HCT116 (cell line): ENCODE measurements around the gene TH. TPM values are rescaled to one million over a fixed set of nuclear protein-coding genes. Genes with fewer than 3 reads are reported as not detected.

Experiments
- ATAC-seq: fragments of 200-7000 bp; cut with Tn5 transposase; 2 replicates; pipeline ENCODE4 v1.9.1; 2020; ENCODE audit warnings: mild to moderate bottlenecking, moderate library complexity
- BruUV-seq: library from RNA; stranded (reverse); fragments of 400-500 nt; replicated peaks from 2 replicates; lab custom pipeline; 2021; lab: Mats Ljungman, UMichigan
- CTCF ChIA-PET: fragments of 300-600 bp; sonication (Branson Sonifier 250); formaldehyde crosslinking; loops from one replicate; lab custom pipeline; 2021; ENCODE audit warnings: antibody characterized with exemption; lab: Charles Lee
- POLR2A ChIA-PET: fragments of 300-600, 350-600 bp; sonication (Branson Sonifier 250); formaldehyde crosslinking; loops from one replicate; lab custom pipeline; 2021; ENCODE audit warnings: antibody characterized with exemption; lab: Charles Lee
- RAD21 ChIA-PET, 2 experiments: fragments of 300-600 bp; sonication (Branson Sonifier 250); formaldehyde crosslinking; loops; one replicate each; lab custom pipeline; 2023; ENCODE audit warnings: low total read pairs in 2 of 2; ENCODE audit not compliant: uncharacterized antibody in 2 of 2, unreplicated experiment in 2 of 2, low non-redundant PET in 1 of 2; lab: Charles Lee
- DNase-seq: peaks from one replicate; pipeline ENCODE4 v3.0.0-alpha.2; 2010; ENCODE audit warnings: low read depth, low spot score
- H2AFZ ChIP-seq: fragments of 200-600 bp; shearing (Covaris generic), sonication (generic); 2 replicates; pipeline ENCODE4 v1.6.1; 2017; ENCODE audit warnings: low read depth, mixed run types, mixed read lengths, antibody characterized with exemption, low read length; ENCODE audit not compliant: poor library complexity, severe bottlenecking
- H3K27ac ChIP-seq: 2 replicates; pipeline ENCODE4 v1.5.1; 2012; ENCODE audit warnings: low read depth, low read length
- H3K27me3 ChIP-seq: fragments of 200-600 bp; sonication (generic); 2 replicates; pipeline ENCODE4 v1.6.1; 2016; ENCODE audit warnings: mixed run types, low read length, mixed read lengths; ENCODE audit not compliant: insufficient read depth
- H3K36me3 ChIP-seq, 2 experiments: fragments of 200-500 bp in 1 of 2; fragments of 200-600 bp in 1 of 2; sonication (Bioruptor generic) in 1 of 2; sonication (generic) in 1 of 2; 2 replicates each; pipeline versions ENCODE4 v1.5.1 to v1.6.1; 2014 to 2016; ENCODE audit warnings: low read length in 2 of 2, inconsistent platforms in 1 of 2, mixed read lengths in 1 of 2, mixed run types in 1 of 2; ENCODE audit not compliant: insufficient read depth in 2 of 2, control insufficient read depth in 1 of 2
- H3K4me1 ChIP-seq, 2 experiments: fragments of 200-600 bp in 1 of 2; sonication (generic) in 1 of 2; 2 replicates each; pipeline versions ENCODE4 v1.5.1 to v1.6.1; 2012 to 2017; ENCODE audit warnings: low read length in 2 of 2, inconsistent platforms in 1 of 2, mild to moderate bottlenecking in 1 of 2, mixed read lengths in 1 of 2, mixed run types in 1 of 2, moderate library complexity in 1 of 2; ENCODE audit not compliant: insufficient read depth in 2 of 2, control insufficient read depth in 1 of 2
- H3K4me2 ChIP-seq: fragments of 200-600 bp; sonication (generic); 2 replicates; pipeline ENCODE4 v1.6.1; 2017; ENCODE audit warnings: mixed run types, low read length, mixed read lengths
- H3K4me3 ChIP-seq, 2 experiments: fragments of 200-600 bp in 1 of 2; sonication (generic) in 1 of 2; replicated peaks in 1 of 2; 2 replicates each; pipeline ENCODE4 v1.5.1; 2011 to 2016; ENCODE audit warnings: low read length in 2 of 2, control low read depth in 1 of 2, low read depth in 1 of 2, mild to moderate bottlenecking in 1 of 2, mixed read lengths in 1 of 2, mixed run types in 1 of 2
- H3K79me2 ChIP-seq: fragments of 200-600 bp; sonication (generic); 2 replicates; pipeline ENCODE4 v1.6.1; 2017; ENCODE audit warnings: mild to moderate bottlenecking, mixed run types, low read length, moderate library complexity, mixed read lengths; ENCODE audit not compliant: insufficient read depth
- H3K9ac ChIP-seq: fragments of 200-600 bp; sonication (generic); 2 replicates; pipeline ENCODE4 v1.6.1; 2016; ENCODE audit warnings: low read length, mixed read lengths
- H3K9me2 ChIP-seq: fragments of 200-600 bp; sonication (generic), shearing (Covaris generic); 2 replicates; pipeline ENCODE4 v1.6.1; 2017; ENCODE audit warnings: mixed run types, mild to moderate bottlenecking, moderate library complexity; ENCODE audit not compliant: insufficient read depth
- H3K9me3 ChIP-seq, 2 experiments: fragments of 200-500 bp in 1 of 2; fragments of 200-600 bp in 1 of 2; sonication (Bioruptor generic) in 1 of 2; sonication (generic) in 1 of 2; 2 replicates each; pipeline ENCODE4 v1.6.1; 2014 to 2017; ENCODE audit warnings: low read length in 2 of 2, mixed read lengths in 2 of 2, inconsistent platforms in 1 of 2, low read depth in 1 of 2, mild to moderate bottlenecking in 1 of 2, mixed run types in 1 of 2, moderate library complexity in 1 of 2; ENCODE audit not compliant: control insufficient read depth in 1 of 2, insufficient read depth in 1 of 2
- H4K20me1 ChIP-seq: fragments of 200-600 bp; sonication (generic), shearing (Covaris generic); 2 replicates; pipeline ENCODE4 v1.6.1; 2017; ENCODE audit warnings: mixed run types, mild to moderate bottlenecking, moderate library complexity; ENCODE audit not compliant: insufficient read depth
- EZH2 ChIP-seq: fragments of 200-600 bp; sonication (generic); IDR thresholded peaks from 2 replicates; pipeline ENCODE4 v1.6.1; 2017; ENCODE audit warnings: antibody characterized with exemption, mixed run types
- EZH2phosphoT487 ChIP-seq: fragments of 200-600 bp; IDR thresholded peaks from 2 replicates; pipeline ENCODE4 v1.6.1; 2018; ENCODE audit warnings: antibody characterized with exemption, borderline replicate concordance
- FOSL1 ChIP-seq: IDR thresholded peaks from 2 replicates; pipeline ENCODE4 v1.6.1; 2012; ENCODE audit warnings: low read depth
- POLR2A ChIP-seq: IDR thresholded peaks from 2 replicates; pipeline ENCODE4 v1.7.0; 2011; ENCODE audit warnings: borderline replicate concordance; ENCODE audit not compliant: insufficient read depth, insufficient read length; ENCODE audit errors: extremely low read depth
- POLR2AphosphoS5 ChIP-seq: IDR thresholded peaks from 2 replicates; pipeline ENCODE4 v1.6.1; 2011; ENCODE audit warnings: mild to moderate bottlenecking, low read depth, low read length, moderate library complexity
- RAD21 ChIP-seq: IDR thresholded peaks from 2 replicates; pipeline ENCODE4 v1.6.1; 2012; ENCODE audit warnings: low read depth, mild to moderate bottlenecking
- SP1 ChIP-seq: IDR thresholded peaks from 2 replicates; pipeline ENCODE4 v1.6.1; 2012; ENCODE audit warnings: low read depth
- SRF ChIP-seq: IDR thresholded peaks from 2 replicates; pipeline ENCODE4 v1.6.1; 2012; ENCODE audit warnings: low read depth
- YY1 ChIP-seq: IDR thresholded peaks from 2 replicates; pipeline ENCODE4 v1.6.1; 2011; ENCODE audit warnings: low read length, low read depth, moderate library complexity, mild to moderate bottlenecking; ENCODE audit not compliant: insufficient replicate concordance; ENCODE audit errors: extremely low read depth
- ZFX ChIP-seq: fragments of 450-650 bp; IDR thresholded peaks from 2 replicates; pipeline ENCODE4 v1.6.1; 2017
- ZNF274 ChIP-seq: fragments of 200-500 bp; sonication (Bioruptor generic); IDR thresholded peaks from 2 replicates; pipeline ENCODE4 v1.6.1; 2014; ENCODE audit warnings: mild to moderate bottlenecking, low read depth, low read length, inconsistent platforms
- intact Hi-C: fragments of 100-400 bp; cut with micrococcal nuclease; formaldehyde crosslinking; loops from 2 replicates; pipeline ENCODE4 v1.10.0; 2022
- total RNA-seq: library from RNA; stranded (reverse); gene quantifications from one replicate; pipeline ENCODE4 v1.2.1, GENCODE V29; 2021; ENCODE audit not compliant: unreplicated experiment
- TF ChIP-seq, protein P1 (sequence below): IDR thresholded peaks from 2 replicates; pipeline ENCODE4 v1.6.1; 2012; ENCODE audit warnings: low read depth
- TF ChIP-seq, protein P2 (sequence below): IDR thresholded peaks from 2 replicates; pipeline ENCODE4 v1.6.1; 2011; ENCODE audit warnings: mild to moderate bottlenecking, low read length, moderate library complexity; ENCODE audit not compliant: insufficient replicate concordance; ENCODE audit errors: extremely low read depth

TH gene
- total RNA-seq, 1 experiment from 2014 or later, result not detected

GRCh38 chr11:2132874-2133240 is 38.8 kb downstream of the TH start:
- intact Hi-C loops, result no loop called here
- CTCF ChIA-PET, result no interaction called here
- H3K79me2 ChIP-seq, result no peaks in the 10 kb centered on the region
- ATAC-seq (no peak), DNase-seq (no peak)
- H3K4me2 ChIP-seq, result no peak overlapping the region
- no peaks in the 10 kb centered on the region for H3K9me3 ChIP-seq
- POLR2A ChIA-PET, result no interaction called here
- no peaks in the 10 kb centered on the region for H4K20me1 ChIP-seq
- RAD21 ChIA-PET, result no interaction called here
- H3K27me3 ChIP-seq, result no peaks in the 10 kb centered on the region
- H3K4me3 ChIP-seq, result no peak overlapping the region
- no peak overlapping the region for H3K27ac ChIP-seq
- no peak overlapping the region for H3K9ac ChIP-seq
- TF ChIP-seq SP1 (no peak), ZNF274 (no peak), EZH2phosphoT487 (no peak), FOSL1 (no peak), SRF (no peak), YY1 (no peak), ZFX (no peak), POLR2A (no peak), RAD21 (no peak), POLR2AphosphoS5 (no peak), EZH2 (no peak)
- TF ChIP-seq, protein P1, sequence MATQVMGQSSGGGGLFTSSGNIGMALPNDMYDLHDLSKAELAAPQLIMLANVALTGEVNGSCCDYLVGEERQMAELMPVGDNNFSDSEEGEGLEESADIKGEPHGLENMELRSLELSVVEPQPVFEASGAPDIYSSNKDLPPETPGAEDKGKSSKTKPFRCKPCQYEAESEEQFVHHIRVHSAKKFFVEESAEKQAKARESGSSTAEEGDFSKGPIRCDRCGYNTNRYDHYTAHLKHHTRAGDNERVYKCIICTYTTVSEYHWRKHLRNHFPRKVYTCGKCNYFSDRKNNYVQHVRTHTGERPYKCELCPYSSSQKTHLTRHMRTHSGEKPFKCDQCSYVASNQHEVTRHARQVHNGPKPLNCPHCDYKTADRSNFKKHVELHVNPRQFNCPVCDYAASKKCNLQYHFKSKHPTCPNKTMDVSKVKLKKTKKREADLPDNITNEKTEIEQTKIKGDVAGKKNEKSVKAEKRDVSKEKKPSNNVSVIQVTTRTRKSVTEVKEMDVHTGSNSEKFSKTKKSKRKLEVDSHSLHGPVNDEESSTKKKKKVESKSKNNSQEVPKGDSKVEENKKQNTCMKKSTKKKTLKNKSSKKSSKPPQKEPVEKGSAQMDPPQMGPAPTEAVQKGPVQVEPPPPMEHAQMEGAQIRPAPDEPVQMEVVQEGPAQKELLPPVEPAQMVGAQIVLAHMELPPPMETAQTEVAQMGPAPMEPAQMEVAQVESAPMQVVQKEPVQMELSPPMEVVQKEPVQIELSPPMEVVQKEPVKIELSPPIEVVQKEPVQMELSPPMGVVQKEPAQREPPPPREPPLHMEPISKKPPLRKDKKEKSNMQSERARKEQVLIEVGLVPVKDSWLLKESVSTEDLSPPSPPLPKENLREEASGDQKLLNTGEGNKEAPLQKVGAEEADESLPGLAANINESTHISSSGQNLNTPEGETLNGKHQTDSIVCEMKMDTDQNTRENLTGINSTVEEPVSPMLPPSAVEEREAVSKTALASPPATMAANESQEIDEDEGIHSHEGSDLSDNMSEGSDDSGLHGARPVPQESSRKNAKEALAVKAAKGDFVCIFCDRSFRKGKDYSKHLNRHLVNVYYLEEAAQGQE, result no peak
- TF ChIP-seq, protein P2, sequence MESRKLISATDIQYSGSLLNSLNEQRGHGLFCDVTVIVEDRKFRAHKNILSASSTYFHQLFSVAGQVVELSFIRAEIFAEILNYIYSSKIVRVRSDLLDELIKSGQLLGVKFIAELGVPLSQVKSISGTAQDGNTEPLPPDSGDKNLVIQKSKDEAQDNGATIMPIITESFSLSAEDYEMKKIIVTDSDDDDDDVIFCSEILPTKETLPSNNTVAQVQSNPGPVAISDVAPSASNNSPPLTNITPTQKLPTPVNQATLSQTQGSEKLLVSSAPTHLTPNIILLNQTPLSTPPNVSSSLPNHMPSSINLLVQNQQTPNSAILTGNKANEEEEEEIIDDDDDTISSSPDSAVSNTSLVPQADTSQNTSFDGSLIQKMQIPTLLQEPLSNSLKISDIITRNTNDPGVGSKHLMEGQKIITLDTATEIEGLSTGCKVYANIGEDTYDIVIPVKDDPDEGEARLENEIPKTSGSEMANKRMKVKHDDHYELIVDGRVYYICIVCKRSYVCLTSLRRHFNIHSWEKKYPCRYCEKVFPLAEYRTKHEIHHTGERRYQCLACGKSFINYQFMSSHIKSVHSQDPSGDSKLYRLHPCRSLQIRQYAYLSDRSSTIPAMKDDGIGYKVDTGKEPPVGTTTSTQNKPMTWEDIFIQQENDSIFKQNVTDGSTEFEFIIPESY, result no peak
- no peaks in the 10 kb centered on the region for H3K36me3 ChIP-seq
- H3K4me1 ChIP-seq, result peaks cover 0 to 11% of the 10 kb centered on the region in 2 experiments; a peak in 2 of 4 replicates
- BruUV-seq, result no TSS peak
- H2AFZ ChIP-seq, result no peak overlapping the region
- no peaks in the 10 kb centered on the region for H3K9me2 ChIP-seq
